Endothelial cell (in vitro differentiated cells): ENCODE results near the gene SPINDOC. TPM values are rescaled to one million over a fixed set of nuclear protein-coding genes. Genes with fewer than 3 reads are reported as not detected.
A peak's percentile ranks its signal among the peaks of the same experiment; 100 is the strongest.

Source experiments
- DNase-seq: peaks from one replicate; pipeline ENCODE4 v3.0.0; 2021; ENCODE audit warnings: low spot score
- H3K27ac Mint-ChIP-seq: one replicate; pipeline ENCODE4 v1.8.0; 2021; ENCODE audit warnings: mixed read lengths, inconsistent platforms; ENCODE audit not compliant: unreplicated experiment
- H3K27me3 Mint-ChIP-seq: one replicate; pipeline ENCODE4 v1.8.0; 2021; ENCODE audit warnings: mild to moderate bottlenecking, moderate library complexity, mixed read lengths, inconsistent platforms; ENCODE audit not compliant: unreplicated experiment
- H3K36me3 Mint-ChIP-seq: one replicate; pipeline ENCODE4 v1.8.0; 2021; ENCODE audit warnings: mild to moderate bottlenecking, low read depth, mixed read lengths, inconsistent platforms; ENCODE audit not compliant: unreplicated experiment
- H3K4me1 Mint-ChIP-seq: one replicate; pipeline ENCODE4 v1.8.0; 2021; ENCODE audit warnings: mild to moderate bottlenecking, mixed read lengths, inconsistent platforms; ENCODE audit not compliant: unreplicated experiment
- H3K4me3 Mint-ChIP-seq: one replicate; pipeline ENCODE4 v1.8.0; 2021; ENCODE audit warnings: mild to moderate bottlenecking, mixed read lengths, inconsistent platforms; ENCODE audit not compliant: unreplicated experiment
- H3K9me3 Mint-ChIP-seq: one replicate; pipeline ENCODE4 v1.8.0; 2021; ENCODE audit warnings: mixed read lengths, inconsistent platforms; ENCODE audit not compliant: unreplicated experiment
- CTCF ChIP-seq: fragments of 200-600 bp; sonication (generic); IDR thresholded peaks from one replicate; pipeline ENCODE4 v1.5.0; 2021; ENCODE audit warnings: antibody characterized with exemption; ENCODE audit not compliant: unreplicated experiment
- total RNA-seq: library from RNA; stranded (reverse); fragmentation: NEBNext Ultra II Directional; extraction: Animal tissue kit (Norgen Biotek cat#: 25700); gene quantifications from one replicate; pipeline ENCODE4 v1.2.1, GENCODE V29; 2021; ENCODE audit not compliant: unreplicated experiment

The SPINDOC gene
- total RNA-seq, 1 donor from 2014 or later: 55.3 TPM

- peaks cover 20% of the 10 kb centered on the region for H3K27me3 Mint-ChIP-seq
- no peak for DNase-seq
- peaks cover 24% of the 10 kb centered on the region for H3K36me3 Mint-ChIP-seq
- no peak for TF ChIP-seq CTCF
- no peaks in the 10 kb centered on the region for H3K9me3 Mint-ChIP-seq
- H3K4me1 Mint-ChIP-seq: peaks cover 46% of the 10 kb centered on the region
- H3K4me3 Mint-ChIP-seq: peak overlapping the region; percentile 82
- H3K27ac Mint-ChIP-seq: peak overlapping the region; percentile 95
Measured at GRCh38 chr11:63837739-63838138, 24.5 kb downstream of the SPINDOC start.

- TF ChIP-seq CTCF: no peak
- peaks cover 51% of the 10 kb centered on the region for H3K4me1 Mint-ChIP-seq
- H3K27me3 Mint-ChIP-seq: peaks cover 20% of the 10 kb centered on the region
- H3K27ac Mint-ChIP-seq: peak overlapping the region; percentile 95
- H3K36me3 Mint-ChIP-seq: peaks cover 24% of the 10 kb centered on the region
- no peaks in the 10 kb centered on the region for H3K9me3 Mint-ChIP-seq
- H3K4me3 Mint-ChIP-seq: peak overlapping the region; percentile 82
- no peak for DNase-seq
Measured at GRCh38 chr11:63838150-63838677, 25.0 kb downstream of the SPINDOC start.

GRCh38 chr11:63838678-63839507 is 25.6 kb downstream of the SPINDOC start, which contains the start of gene MARK2:
TSS of gene MARK2 (plus strand) at chr11:63839110. CDS start at chr11:63839507, 397 bp downstream.
- no peaks in the 10 kb centered on the region for H3K9me3 Mint-ChIP-seq
- no peak for TF ChIP-seq CTCF
- DNase-seq: peak; percentile 100
- H3K27me3 Mint-ChIP-seq: peaks cover 20% of the 10 kb centered on the region
- peaks cover 57% of the 10 kb centered on the region for H3K4me1 Mint-ChIP-seq
- peaks cover 26% of the 10 kb centered on the region for H3K36me3 Mint-ChIP-seq
- H3K4me3 Mint-ChIP-seq: peak within 1 kb of the TSS; percentile 92
- H3K27ac Mint-ChIP-seq: peak within 1 kb of the TSS; percentile 95

GRCh38 chr11:63839508-63840355 is 26.5 kb downstream of the SPINDOC start:
- Mint-ChIP-seq H3K4me3 (peak overlapping the region; percentile 92), H3K27me3 (peaks cover 22% of the 10 kb centered on the region), H3K36me3 (peaks cover 26% of the 10 kb centered on the region), H3K4me1 (peaks cover 65% of the 10 kb centered on the region), H3K27ac (peak overlapping the region; percentile 88), H3K9me3 (no peaks in the 10 kb centered on the region)
- DNase-seq: peak; percentile 42
- TF ChIP-seq CTCF: no peak
